Small intestine (tissue), 7 donors: ENCODE data around the gene GAK. TPM values are rescaled to one million over a fixed set of nuclear protein-coding genes. Genes with fewer than 3 reads are reported as not detected.

Experiments used
- DNase-seq, 2 donors: peaks; one replicate each; pipeline versions ENCODE4 v3.0.0 to v3.0.0-alpha.2; 2013
- FAIRE-seq: peaks from 2 replicates; lab custom pipeline; 2012; peaks lifted over from hg19 to GRCh38; lab: Jason Lieb, UNC
- H3K27ac ChIP-seq, 3 donors: one replicate each; pipeline ENCODE4 v1.5.1; 2013; ENCODE audit warnings: low read length in 2 of 3, mild to moderate bottlenecking in 2 of 3, control low read depth in 1 of 3, inconsistent platforms in 1 of 3, low read depth in 1 of 3, moderate library complexity in 1 of 3
- H3K27me3 ChIP-seq, 3 donors: one replicate each; pipeline ENCODE4 v1.6.1; 2013; ENCODE audit warnings: low read length in 3 of 3, inconsistent platforms in 1 of 3; ENCODE audit not compliant: control insufficient read depth in 3 of 3, insufficient read depth in 3 of 3
- H3K36me3 ChIP-seq, 3 donors: one replicate each; pipeline ENCODE4 v1.6.1; 2013; ENCODE audit warnings: low read length in 3 of 3, inconsistent platforms in 1 of 3, low read depth in 1 of 3, mild to moderate bottlenecking in 1 of 3, moderate library complexity in 1 of 3; ENCODE audit not compliant: control insufficient read depth in 3 of 3, insufficient read depth in 2 of 3
- H3K4me1 ChIP-seq, 3 donors: one replicate each; pipeline ENCODE4 v1.6.1; 2013; ENCODE audit warnings: low read length in 2 of 3, inconsistent platforms in 1 of 3, low read depth in 1 of 3, mild to moderate bottlenecking in 1 of 3, moderate library complexity in 1 of 3; ENCODE audit not compliant: control insufficient read depth in 3 of 3, insufficient read depth in 2 of 3
- H3K4me3 ChIP-seq, 3 donors: one replicate each; pipeline ENCODE4 v1.5.1; 2013; ENCODE audit warnings: low read length in 3 of 3, control low read depth in 1 of 3, inconsistent platforms in 1 of 3, low read depth in 1 of 3, mild to moderate bottlenecking in 1 of 3, moderate library complexity in 1 of 3
- H3K9me3 ChIP-seq, 2 donors: one replicate each; pipeline ENCODE4 v1.6.1; 2013; ENCODE audit warnings: low read depth in 1 of 2, low read length in 1 of 2; ENCODE audit not compliant: control insufficient read depth in 2 of 2, insufficient read depth in 1 of 2
- WGBS, 3 donors: extraction: QIAGEN DNeasy Blood & Tissue Kit; methylation state at CpG; one replicate each; pipeline ENCODE4 v1.1.7; 2013; 5-methylcytosine and 5-hydroxymethylcytosine counted together
- polyA plus RNA-seq, 4 donors: library from polyadenylated mRNA; stranded (reverse) in 3 of 4; unstranded in 1 of 4; fragments of 200-250 nt in 3 of 4; fragments of 120-200 nt in 1 of 4; gene quantifications; one replicate each; pipeline versions ENCODE4 v1.2.1 to v1.2.3, GENCODE V29; 2013
- donor health status: healthy with polysubstance abuse.
- donor health status: control.
- donor health status: control.
- donor health status: Bipolar disorder and iron deficiency.
- donor health status: healthy.

The GAK gene
- polyA plus RNA-seq, 4 donors = 98.4 to 463 (median 230) TPM

DNA sequence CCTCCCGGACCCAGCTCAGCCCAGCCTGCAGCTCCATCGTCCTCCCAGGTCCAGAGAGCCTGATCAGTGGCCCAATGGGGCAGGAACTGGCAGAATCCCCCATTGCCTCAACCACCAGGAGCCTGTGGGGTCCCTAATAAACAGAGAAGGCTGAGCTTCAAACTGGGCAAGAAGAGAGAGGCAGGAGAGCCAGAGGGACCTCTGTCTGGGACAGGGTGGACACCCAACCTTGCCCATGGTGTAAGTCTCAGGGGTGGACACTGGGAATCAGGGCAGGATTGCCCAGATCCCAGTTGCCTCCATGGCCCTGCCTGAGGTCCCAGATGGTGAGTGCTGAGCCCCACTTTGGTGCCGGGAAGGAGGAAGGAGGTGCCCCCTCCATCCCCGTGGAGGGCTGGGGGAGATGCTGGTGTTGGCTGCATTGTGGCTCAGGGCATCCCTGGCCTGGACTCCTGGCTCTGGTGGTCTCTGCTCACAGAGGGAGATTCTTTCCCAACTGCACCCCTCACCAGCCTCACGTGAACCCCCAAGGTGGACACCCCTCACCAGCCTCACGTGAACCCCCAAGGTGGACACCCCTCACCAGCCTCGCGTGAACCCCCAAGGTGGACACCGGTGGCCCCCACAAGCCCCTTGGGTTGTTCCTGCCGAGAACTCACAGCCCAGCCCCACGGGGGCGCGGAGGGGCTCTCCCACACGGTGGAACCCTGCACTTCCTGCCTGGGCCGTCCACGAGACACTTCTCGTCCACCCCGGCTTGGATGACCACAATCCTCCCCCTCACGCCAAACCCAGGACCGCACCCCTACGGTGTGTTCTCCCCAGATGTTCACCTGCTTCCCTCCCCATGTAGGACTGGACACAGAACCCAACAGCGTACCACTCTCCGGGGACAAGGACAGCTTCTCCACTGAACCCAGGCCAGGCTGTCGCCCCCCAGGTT lies 111.6 kb downstream of the GAK start:
- no peaks in the 10 kb centered on the region for H3K4me1 ChIP-seq
- H3K27me3 ChIP-seq = peaks cover 7 to 50% (median 23%) of the 10 kb centered on the region in 3 donors
- DNase-seq (no peak), FAIRE-seq (no peak)
- H3K4me3 ChIP-seq = no peak overlapping the region
- no peak overlapping the region for H3K27ac ChIP-seq
- 81 to 85% (median 85%) methylated on average over 23 to 24 of the region's 24 CpGs for WGBS, 3 donors
- no peaks in the 10 kb centered on the region for H3K36me3 ChIP-seq
- peaks cover 0 to 8% of the 10 kb centered on the region in 2 donors for H3K9me3 ChIP-seq

DNA sequence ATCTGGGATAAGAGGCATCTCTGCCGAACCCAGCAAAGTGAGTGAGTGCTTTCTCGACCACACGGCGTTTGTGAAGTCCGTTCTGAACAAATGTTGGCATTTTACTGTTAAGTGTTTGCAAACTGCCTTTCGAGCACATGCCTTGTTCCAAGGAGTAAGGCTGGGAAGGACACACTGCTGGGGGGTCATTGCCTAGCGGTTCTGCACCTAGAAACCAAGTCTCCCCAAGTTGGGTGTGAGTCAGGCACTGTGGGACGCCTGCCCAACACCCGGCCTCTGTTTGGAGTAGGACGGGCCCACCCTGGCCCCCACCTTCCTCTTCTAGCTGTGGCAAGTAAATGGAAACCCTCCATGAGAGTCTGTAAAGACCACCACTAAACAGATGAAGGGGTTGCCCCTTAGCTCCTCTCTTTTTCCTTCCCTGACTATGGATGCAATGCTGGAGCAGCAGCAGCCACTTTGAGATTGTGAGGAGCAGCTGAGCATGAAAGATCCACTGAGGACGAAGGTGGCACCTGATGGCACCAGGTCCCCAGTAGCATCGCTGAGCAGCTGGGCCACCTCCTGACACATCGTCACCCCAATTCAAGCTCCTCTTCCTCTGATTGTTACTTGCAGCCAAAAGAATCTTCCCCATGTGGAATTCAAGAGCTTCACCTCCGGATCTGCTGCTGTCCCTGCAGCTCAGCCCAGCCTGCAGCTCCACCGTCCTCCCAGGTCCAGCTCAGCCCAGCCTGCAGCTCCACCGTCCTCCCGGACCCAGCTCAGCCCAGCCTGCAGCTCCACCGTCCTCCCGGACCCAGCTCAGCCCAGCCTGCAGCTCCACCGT lies 112.5 kb downstream of the GAK start:
- H3K27me3 ChIP-seq = peaks cover 4 to 41% (median 23%) of the 10 kb centered on the region in 3 donors
- FAIRE-seq (no peak), DNase-seq (no peak)
- no peaks in the 10 kb centered on the region for H3K4me1 ChIP-seq
- H3K36me3 ChIP-seq = no peaks in the 10 kb centered on the region
- H3K27ac ChIP-seq = no peak overlapping the region
- no peak overlapping the region for H3K4me3 ChIP-seq
- peaks cover 0 to 8% of the 10 kb centered on the region in 2 donors for H3K9me3 ChIP-seq
- 83 to 87% (median 84%) methylated on average over 20 of the region's 20 CpGs for WGBS, 3 donors

- peaks cover 0 to 28% (median 18%) of the 10 kb centered on the region in 3 donors for H3K27me3 ChIP-seq
- FAIRE-seq = no peak
- H3K4me3 ChIP-seq = no peak overlapping the region
- peaks cover 0 to 8% of the 10 kb centered on the region in 2 donors for H3K9me3 ChIP-seq
- H3K4me1 ChIP-seq = no peaks in the 10 kb centered on the region
- H3K27ac ChIP-seq = no peak overlapping the region
- H3K36me3 ChIP-seq = no peaks in the 10 kb centered on the region
- DNase-seq = no peak
- WGBS, 3 donors = 87 to 91% (median 89%) methylated on average over 38 to 42 of the region's 42 CpGs
These were observed 113.8 kb downstream of the GAK start for GRCh38 chr4:818106-818921.

- Histone ChIP-seq H3K4me1 (no peaks in the 10 kb centered on the region), H3K9me3 (peaks cover 0 to 8% of the 10 kb centered on the region in 2 donors), H3K27ac (no peak overlapping the region), H3K4me3 (no peak overlapping the region), H3K36me3 (no peaks in the 10 kb centered on the region), H3K27me3 (peaks cover 0 to 16% (median 11%) of the 10 kb centered on the region in 3 donors)
- FAIRE-seq = no peak
- 4 to 16% (median 10%) methylated on average over 11 of the region's 11 CpGs for WGBS, 3 donors
- peak; percentile 71 to 76 for DNase-seq
These were observed 116.5 kb downstream of the GAK start for GRCh38 chr4:815464-816146.

- H3K9me3 ChIP-seq = peaks cover 0 to under 1% of the 10 kb centered on the region in 2 donors
- no peaks in the 10 kb centered on the region for H3K36me3 ChIP-seq
- no peaks in the 10 kb centered on the region for H3K4me1 ChIP-seq
- H3K27ac ChIP-seq = no peak overlapping the region
- DNase-seq (no peak), FAIRE-seq (no peak)
- peaks cover 0 to 13% (median 4%) of the 10 kb centered on the region in 3 donors for H3K27me3 ChIP-seq
- 41 to 74% (median 66%) methylated on average over 14 of the region's 14 CpGs for WGBS, 3 donors
- no peak overlapping the region for H3K4me3 ChIP-seq
These were observed 117.7 kb downstream of the GAK start for GRCh38 chr4:814312-814850.

- no peaks in the 10 kb centered on the region for H3K9me3 ChIP-seq
- FAIRE-seq (no peak), DNase-seq (no peak)
- H3K4me1 ChIP-seq = no peaks in the 10 kb centered on the region
- WGBS, 3 donors = 54 to 63% (median 55%) methylated on average over 10 of the region's 10 CpGs
- no peak overlapping the region for H3K4me3 ChIP-seq
- no peaks in the 10 kb centered on the region for H3K36me3 ChIP-seq
- H3K27me3 ChIP-seq = peaks cover 0 to 13% (median 2%) of the 10 kb centered on the region in 3 donors
- H3K27ac ChIP-seq = no peak overlapping the region
These were observed 118.2 kb downstream of the GAK start for GRCh38 chr4:813900-814299.

- Histone ChIP-seq H3K36me3 (no peaks in the 10 kb centered on the region), H3K9me3 (no peaks in the 10 kb centered on the region), H3K27ac (no peak overlapping the region), H3K4me1 (no peaks in the 10 kb centered on the region), H3K4me3 (no peak overlapping the region), H3K27me3 (peaks cover 0 to 1% (median 0%) of the 10 kb centered on the region in 3 donors)
- FAIRE-seq (no peak), DNase-seq (no peak)
- 82 to 89% (median 88%) methylated on average over 29 to 30 of the region's 30 CpGs for WGBS, 3 donors
These were observed 123.1 kb downstream of the GAK start for GRCh38 chr4:808860-809570.
